M059J (cell line): Measurements from ENCODE around the gene TMEM119. TPM values are rescaled to one million over a fixed set of nuclear protein-coding genes. Genes with fewer than 3 reads are reported as not detected.
"Not testable (repeated sequence)": the region's sequence is repeated elsewhere in the genome, so short reads cannot be mapped to it uniquely, and the experiment has no call there.

Experiments used
- DNase-seq: peaks from one replicate; pipeline ENCODE4 v3.0.0-alpha.2; 2012; ENCODE audit warnings: low read depth
- total RNA-seq: library from RNA; depleted of rRNA; stranded (reverse); fragments of >200 nt; shearing (Covaris generic); gene quantifications from 2 replicates; pipeline ENCODE4 v1.2.3, GENCODE V29; 2014

Gene TMEM119
- total RNA-seq, 1 experiment from 2014 or later, result 0.05 TPM

DNA sequence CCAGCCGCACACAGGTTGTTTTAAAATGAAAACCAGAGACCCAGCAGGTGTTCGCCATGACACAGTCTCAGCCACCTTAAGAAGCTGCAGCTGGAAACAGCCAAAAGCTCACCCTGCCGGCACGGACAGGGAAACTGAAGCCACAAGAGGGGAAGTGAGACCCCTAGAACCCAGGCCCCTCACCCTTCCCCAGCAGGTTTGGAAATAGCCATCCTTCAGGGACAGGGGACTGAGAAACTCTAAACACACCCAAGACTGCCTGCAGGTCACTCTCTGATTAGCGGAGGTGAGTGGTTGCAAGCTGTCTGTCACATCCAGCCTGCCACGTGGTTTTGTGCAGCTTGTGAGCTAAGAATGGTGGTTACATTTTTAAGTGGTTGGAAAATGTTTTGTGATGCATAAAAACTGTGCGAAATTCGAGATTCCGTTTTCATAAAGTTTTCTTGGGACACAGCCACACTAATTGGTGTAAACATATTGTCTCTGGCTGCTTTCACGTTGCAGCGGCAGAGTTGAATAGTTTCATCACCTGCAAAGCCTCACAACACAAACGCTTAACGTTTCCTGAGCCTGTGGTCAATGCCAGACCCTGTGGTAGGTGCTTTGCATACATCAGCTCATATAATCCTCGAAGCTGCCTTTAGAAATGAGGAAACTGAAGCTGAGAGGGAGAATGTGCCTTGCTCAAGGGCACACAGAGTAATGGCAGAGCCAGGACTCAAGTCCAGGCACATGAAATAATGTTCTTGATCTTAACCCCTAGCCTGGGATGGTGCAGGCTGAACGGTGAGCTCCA lies 37.5 kb upstream of the TMEM119 start:
- DNase-seq, result peak; percentile 51

DNA sequence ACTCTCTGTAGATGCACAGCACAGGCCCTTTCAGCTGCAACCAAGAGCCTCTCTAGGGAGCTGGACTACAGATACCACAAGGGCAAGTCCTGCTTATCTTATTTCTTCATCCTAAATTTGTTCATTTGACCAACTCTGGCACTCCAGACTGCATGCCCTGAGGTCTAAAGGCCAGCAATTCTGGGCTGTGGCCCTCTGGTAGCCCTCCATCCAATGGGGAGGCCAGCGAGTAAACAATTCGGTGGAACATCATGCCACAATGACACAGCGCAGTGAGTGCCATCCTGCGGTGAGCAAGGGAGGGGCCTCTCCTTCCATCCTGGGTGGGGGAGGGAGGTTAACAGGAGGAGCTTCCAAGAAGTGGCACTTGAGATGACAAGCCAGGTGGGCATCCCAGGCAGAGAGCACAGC lies 36.5 kb upstream of the TMEM119 start:
- peak; percentile 80 for DNase-seq

DNA sequence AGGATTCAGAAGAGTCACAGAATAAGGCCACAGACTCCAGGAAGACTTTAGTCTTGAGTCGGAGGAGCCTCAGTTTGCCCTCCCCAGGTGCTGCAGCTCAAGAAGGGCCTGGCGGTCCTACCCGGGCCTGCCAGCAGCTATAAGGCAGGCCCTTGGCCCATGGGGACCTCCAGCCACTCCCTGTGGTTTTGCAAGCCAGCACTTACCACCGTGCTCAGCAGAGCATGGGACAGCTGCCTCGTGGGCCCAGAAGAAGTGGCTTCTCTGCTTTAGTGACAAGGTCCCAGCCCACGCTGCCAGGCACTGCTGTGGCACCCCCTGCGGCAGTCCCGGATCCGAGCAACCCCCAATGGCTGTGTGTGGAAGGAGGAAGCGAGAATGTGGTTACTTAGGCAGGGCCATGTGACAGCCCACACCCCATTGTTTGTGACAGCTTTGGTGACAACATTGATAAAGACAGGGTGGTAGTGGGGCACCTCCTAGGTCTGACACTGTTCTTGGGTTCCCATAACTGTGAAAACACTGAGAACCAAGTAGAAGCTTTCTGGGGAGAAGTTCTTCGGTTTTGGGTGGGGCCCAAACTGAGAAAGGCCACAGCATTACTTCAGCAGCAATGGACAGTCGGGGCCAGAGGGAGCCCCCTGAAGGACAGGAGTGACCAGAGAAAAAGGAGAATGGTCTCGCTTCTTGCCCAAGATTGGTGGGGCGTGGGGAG lies 35.8 kb upstream of the TMEM119 start, which contains the start of gene SELPLG:
Gene SELPLG, minus strand, starts transcription at position 361 of the 715 bp plus-strand sequence. CDS start 9,587 bp downstream, outside the sequence.
- no peak for DNase-seq

DNA sequence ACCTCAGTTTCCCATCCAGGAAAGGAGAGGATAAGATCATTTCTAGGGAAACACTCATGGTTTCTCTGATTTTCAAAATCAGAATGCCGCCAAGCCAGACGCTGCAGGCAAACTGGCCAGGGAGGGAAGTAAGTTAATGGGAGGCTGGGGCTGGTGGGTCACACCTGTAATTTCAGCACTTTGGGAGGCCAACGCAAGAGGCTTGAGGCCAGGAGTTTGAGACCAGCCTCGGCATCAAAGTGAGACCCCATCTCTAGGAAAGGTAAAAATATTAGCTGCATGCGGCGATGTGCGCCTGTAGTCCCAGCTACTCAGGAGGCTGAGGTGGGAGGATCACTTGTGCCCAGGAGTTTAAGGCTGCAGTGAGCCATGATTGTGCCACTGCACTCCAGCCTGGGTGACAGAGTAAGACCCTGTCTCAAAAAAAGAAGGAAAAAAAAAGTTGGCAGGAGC lies 35.2 kb upstream of the TMEM119 start:
- no peak for DNase-seq

DNA sequence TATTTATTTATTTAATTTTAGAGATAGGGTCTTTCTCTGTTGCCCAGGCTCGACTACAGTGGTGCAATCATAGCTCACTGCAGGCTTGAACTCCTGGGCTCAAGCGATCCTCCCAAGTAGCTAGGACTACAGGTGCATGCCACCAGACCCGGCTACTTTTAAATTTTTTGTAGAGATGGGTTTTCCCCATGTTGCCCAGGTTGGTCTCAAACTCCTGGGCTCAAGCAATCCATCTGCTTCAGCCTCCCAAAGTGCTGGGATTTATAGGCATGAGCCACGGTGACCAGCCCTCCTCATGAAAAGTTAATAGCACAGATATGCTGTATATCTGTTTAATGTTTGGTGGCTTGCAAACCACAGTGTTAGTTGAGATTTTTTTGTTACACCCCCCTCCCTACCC lies 33.4 kb upstream of the TMEM119 start:
- not testable (repeated sequence) for DNase-seq

DNA sequence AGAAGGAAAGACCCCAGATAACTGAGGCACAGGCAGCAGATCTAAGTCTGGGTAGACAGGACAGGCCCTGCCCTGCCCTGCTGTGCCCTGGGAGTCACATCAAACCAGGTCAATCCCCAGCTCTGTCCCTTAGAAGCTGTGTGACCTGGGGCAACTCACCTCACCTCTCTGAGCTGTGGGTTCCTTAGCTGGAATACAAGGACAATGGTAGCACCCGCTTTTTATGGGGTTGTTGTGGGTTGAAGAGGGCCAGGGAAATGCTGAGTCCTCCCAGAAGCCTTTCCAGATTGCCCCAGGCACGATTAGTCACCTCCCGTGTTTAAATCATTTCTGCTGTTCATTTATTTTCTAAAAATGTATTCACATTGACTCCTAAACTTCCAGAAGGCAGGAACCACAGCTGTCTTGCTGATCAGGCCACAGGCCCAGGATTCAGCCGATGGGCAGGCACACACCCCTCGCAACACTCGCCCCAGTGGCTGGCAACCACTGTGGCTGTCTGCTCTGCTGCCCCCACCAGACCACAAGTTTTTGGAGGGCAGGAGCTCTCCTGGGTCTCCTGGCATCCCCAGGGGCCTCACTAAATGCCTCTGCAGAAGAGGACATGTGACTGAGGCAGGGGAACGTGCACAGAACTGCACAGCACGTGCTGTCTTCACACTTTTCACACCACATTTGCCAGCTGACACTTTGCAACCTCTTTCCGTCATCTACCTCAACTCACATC lies 32.8 kb upstream of the TMEM119 start:
- peak; percentile 97 for DNase-seq

DNA sequence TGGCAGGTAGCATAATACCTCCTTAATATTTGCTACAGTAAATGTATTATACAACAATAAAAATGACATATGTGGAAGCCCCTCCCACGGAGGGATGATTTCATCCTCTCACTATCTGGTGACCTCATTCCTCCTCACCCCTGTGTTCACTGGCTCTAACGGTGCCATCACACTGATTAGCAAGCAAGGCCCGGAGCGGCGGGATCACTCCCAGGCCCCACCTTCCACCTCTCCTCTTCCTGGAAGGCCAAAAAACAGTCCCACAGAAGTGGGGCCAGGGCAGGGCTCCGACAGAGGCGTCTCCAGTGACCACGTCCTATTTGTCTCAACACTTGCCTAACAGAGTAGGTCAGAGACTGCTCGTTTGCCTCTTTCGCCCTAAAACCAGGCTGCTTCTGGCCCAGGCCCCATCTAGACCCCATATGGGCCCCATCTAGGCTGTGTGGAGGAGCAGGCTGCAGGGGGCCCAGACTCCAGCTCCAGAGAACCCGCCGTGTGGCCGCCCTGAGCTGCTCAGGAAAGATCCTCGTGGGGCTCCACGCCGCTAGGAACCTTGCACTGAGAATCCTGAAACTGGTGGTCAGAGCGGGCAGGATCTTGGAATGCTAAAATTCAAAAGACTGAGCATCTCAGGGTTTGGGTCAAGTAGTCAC lies 32.1 kb upstream of the TMEM119 start:
- peak; percentile 93 for DNase-seq

DNA sequence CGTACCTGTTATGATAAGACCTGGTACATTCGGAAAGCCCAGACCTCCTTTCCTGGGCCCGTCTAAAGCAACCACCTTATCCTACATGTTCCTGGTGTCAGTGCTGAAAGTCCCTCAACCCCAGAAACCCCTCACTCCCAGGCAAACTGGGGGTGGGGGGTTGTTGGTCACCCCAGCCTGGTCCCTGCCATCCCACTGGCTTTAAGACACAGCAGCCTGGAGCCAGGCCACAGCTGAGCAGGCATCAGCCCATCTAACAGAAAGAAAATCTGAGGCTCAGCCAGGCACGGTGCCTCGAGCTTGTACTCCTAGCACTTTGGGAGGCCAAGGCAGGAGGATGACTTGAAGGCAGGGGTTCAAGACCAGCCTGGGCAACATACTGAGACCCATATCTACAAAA lies 31.3 kb upstream of the TMEM119 start:
- no peak for DNase-seq

DNA sequence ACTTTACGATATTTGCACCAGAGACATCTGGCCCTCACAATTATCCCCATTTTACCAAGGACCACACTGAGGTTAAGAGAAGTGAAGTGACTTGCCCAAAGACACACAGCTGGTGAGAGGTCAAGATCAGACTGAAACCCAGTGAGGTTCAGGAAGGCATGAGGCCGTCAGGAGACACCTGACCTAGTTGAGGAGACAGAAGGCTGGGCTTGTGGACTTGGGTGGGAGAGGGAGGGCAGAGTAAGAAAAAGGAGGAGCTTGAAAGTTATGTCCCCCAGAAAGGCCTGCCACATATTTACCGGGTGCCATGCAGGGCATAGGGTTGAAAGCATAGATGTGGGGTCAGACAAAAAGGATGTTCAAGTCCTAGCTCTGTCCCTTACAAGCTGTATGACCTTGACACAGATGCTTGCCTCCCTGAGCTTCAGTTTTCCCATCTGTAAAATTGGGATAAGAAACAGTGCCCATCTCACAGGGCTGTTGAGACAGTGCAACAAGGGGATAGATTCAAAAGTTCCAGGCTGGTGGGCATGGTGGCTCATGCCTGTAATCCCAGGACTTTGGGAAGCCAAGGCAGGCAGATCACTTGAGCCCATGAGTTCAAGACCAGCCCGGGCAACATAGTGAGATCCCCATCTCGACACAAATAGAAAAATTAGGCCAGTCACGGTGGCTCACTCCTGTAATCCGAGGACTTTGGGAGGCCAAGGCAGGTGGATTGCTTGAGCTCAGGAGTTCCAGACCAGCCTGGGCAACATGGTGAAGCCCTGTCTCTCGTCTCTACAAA lies 29.4 kb upstream of the TMEM119 start:
- no peak for DNase-seq

DNA sequence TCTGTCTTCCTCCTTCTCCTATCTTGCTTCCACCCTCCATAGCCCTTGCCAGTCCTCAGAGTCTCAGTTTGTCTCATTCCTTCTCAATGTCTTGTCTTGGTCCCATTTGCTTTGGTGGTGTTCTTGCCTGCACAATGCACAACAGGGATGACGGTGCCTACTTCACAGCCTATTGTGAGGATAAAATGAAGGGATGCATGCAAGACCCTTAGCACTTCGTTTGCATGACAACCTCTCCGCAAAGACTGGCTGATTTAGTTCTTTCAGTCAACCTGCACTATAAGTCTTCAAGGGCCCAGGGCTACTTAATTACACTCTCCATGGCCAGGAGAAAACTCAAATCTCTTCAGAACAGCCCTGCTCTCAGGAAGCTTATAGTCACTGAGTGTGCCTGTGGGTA lies 27.3 kb upstream of the TMEM119 start:
- no peak for DNase-seq

DNA sequence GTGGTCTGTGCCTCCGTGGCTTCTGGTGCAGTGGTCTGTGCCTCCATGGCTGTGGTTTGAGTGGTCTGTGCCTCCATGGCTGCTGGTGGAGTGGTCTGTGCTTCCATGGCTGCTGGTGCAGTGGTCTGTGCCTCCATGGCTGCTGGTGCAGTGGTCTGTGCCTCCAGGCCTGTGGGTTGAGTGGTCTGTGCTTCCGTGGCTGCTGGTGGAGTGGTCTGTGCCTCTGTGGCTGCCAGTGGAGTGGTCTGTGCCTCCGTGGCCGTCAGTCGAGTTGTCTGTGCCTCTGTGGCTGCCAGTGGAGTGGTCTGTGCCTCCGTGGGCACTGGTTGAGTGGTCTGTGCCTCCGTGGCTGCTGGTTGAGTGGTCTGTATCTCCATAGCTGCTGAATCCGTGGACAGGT lies 25.7 kb upstream of the TMEM119 start:
- no peak for DNase-seq

DNA sequence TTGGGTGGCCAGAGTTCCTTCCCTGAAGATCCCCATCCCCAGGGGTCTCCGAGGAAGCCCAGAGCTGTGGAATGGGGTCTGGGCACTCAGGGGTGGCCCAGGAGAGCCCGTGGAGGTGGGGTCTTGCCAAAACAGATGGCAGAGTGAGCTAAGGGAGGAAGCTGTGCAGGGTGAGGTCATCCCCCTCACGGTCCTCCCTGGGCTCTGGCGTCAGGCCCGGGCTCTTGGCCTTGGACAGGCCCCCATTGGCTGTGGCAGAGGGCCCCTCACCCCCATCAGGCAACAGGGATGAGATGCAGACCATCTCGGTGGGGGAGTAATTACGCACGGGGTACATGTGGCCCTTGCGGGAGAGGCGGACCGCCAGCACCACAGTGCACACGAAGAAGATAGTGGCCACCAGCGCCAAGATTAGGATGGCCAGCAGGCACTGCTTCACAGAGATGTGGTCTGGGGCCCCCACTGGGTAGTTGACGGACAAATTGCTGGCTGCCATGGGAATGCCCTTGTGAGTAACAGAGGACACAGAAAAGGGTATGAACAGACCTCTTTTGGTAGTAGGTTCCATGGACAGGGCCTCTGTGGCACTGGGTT lies 25.1 kb upstream of the TMEM119 start:
- no peak for DNase-seq

DNA sequence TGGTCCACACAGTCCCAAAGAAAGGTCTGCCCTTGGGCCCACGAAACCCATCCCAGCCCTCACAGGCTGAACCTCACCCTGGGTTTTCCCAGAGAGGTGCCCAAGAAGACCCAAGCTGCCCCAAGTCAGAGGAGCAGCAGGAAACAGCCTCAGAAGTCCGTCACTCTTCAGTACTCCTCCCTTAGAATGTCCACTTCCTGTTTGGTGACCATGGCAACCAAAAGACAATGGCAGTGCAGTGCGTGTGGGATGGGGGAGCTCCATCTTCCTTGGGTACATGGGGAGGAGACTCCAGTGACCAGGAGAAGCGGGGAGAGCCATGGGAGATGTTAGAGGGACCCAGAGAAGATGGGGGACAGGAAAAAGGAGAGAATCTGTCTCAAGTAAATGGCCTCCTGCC lies 24.5 kb upstream of the TMEM119 start:
- peak; percentile 88 for DNase-seq

DNA sequence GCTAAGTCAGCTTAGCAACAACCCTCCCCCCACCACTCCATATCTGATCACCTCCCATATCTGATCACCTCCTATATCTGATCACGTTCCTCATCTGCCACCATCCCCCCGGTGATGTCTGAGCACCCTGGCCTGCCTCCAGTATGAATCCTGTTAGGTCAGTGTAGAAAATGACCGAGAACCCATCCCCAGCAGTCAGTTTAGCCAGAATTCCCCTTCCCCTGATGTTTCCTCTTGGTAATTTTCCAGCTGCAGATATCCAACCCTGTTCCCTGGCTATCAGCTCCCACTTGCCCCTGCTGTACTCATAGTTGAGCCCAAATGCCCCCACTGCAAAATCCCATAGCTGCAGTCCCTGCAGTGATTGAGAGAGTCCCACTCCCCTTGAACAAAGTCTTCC lies 23.3 kb upstream of the TMEM119 start:
- DNase-seq, result no peak

DNA sequence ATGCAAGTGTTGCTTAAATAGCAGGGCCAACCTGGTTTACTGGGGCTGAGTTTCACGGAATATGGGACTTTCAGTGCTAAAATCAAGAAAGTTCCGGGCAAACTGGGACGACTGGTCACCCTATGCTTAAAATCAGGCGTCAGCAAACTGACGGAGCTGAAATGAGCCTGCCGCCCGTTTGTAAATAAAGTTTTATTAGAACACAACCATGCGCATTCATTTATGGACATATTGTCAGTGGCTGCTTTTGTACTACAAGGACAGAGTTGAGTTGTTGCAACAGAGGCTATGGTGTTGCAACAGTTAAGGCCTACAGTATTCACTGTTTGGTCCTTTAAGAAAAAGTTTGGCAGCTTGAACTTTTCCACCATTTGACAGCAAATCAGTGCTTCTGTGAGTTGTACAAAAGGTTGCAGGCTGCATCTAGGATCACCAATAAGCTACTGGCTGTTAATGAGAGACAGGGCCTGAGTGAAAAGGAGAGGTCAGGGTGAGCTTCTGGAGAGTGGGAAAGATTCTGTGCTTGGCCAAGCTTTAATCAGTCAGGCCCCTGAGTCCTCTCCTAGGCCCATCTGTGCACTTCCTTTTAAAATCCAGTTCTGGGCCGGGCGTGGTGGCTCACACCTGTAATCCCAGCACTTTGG lies 22.5 kb upstream of the TMEM119 start:
- no peak for DNase-seq

DNA sequence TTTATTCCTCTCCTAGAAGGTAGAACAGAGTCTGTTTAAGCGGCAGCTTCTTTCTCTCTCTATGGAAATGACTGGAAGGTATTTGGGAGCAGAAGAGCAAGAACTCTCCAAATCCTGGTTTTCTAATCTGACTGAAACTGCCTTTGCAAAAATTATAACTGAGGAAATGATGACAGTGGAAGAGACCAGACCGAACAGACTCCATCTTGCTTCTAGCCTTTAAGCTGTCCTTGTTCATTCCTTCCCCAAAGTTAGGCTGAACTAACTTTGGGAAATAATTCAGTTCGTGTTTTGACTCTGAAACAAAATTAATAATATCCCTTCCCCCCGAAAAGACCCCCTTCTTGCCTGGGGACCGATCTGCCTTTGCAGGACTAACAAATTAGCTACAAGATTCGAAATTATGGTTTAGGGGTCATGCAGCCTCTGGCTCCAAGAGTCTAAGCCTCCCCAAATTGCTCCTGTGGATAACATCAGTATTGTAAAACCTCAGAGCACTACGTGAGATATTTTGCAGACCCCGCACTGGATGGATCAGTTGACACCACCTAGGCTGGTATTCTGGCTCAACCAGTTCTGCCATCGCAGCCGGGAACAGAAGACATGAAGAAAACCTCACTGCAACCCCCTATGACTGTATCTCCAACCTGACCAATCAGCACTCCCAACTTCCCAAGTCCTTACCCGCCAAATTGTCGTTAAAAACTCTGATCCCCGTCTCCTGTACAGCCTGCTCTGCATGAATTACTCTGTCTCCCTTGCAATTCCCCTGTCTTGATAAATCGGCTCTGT lies 21.7 kb upstream of the TMEM119 start:
- no peak for DNase-seq

DNA sequence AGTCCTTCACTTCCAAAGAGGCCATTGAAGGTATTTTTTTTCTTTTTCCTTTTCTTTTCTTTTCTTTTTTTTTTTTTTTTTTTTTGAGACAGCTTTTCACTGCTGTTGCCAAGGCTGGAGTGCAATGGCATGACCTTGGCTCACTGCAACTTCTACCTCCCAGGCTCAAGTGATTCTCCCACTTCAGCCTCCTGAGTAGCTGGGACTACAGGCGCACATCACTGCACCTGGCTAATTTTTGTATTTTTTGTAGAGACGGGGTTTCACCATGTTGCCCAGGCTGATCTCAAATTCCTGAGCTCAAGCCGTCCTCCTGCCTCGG lies 21.0 kb upstream of the TMEM119 start:
- not testable (repeated sequence) for DNase-seq

DNA sequence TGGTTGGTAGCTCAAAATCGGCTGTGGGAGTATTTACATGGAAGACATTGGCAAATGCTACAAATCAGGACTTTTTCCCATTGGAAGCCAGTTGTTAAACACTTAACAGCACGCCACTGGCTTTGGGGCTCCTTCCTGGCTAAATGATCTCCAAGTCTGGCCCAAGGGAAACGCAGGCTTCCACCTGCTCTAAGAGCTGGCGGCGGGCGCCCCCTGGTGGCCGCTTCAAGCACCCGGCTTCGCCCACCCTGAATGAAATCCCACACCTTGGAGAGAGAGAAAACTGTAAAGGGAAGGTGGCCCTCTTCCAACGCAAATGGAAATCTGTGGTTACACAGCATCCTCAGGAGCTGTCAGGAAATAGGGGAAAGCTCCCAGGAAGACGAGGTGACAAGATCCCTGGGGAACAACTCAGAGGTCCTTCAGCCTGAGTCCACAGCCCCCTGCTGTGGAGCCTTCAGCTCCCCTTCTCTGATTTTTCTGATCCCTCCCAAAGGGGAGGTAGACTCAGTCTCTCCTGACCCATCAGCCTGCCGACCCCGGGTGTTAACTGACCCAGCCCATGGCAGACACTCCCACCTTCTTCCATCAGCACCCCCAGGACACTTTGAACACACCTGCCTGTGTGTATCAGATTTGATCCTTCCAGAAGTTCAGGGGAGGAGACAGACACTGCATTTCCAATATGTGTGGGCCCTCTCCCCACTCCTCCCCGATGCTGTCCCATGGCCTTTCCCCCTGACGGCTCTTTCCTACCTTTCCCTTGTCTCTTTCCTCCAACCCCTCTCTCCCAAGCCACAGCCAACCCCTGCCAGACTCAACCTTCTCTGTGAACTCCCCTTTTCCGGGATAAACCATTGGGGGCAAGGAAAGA lies 20.4 kb upstream of the TMEM119 start:
- DNase-seq, result peak; percentile 85
